H9 (cell line): ENCODE data around the gene CORO1C. TPM values are rescaled to one million over a fixed set of nuclear protein-coding genes. Genes with fewer than 3 reads are reported as not detected.

Experiments used
- DNase-seq: peaks from one replicate; pipeline ENCODE4 v3.0.0-alpha.2; 2017
- H2AFZ ChIP-seq: one replicate; pipeline ENCODE4 v1.6.1; 2013; ENCODE audit warnings: mild to moderate bottlenecking, low read length, control low read depth, moderate library complexity
- H2AK5ac ChIP-seq: 2 replicates; pipeline ENCODE4 v1.6.1; 2013; ENCODE audit warnings: low read length, control low read depth, mixed read lengths; ENCODE audit not compliant: insufficient read length
- H2BK120ac ChIP-seq: one replicate; pipeline ENCODE4 v1.6.1; 2013; ENCODE audit warnings: low read depth, mild to moderate bottlenecking, low read length, control low read depth, inconsistent platforms; ENCODE audit not compliant: poor library complexity, severe bottlenecking
- H2BK12ac ChIP-seq: 2 replicates; pipeline ENCODE4 v1.6.1; 2013; ENCODE audit warnings: low read length, control low read depth, mixed read lengths, low read depth; ENCODE audit not compliant: insufficient read length
- H2BK15ac ChIP-seq: 2 replicates; pipeline ENCODE4 v1.6.1; 2013; ENCODE audit warnings: low read depth, low read length, control low read depth
- H2BK20ac ChIP-seq: one replicate; pipeline ENCODE4 v1.6.1; 2013; ENCODE audit warnings: low read depth, mild to moderate bottlenecking, low read length, control low read depth, inconsistent platforms; ENCODE audit not compliant: poor library complexity, severe bottlenecking
- H2BK5ac ChIP-seq: 2 replicates; pipeline ENCODE4 v1.6.1; 2013; ENCODE audit warnings: low read length, control low read depth, mixed read lengths; ENCODE audit not compliant: insufficient read length
- H3K14ac ChIP-seq: 2 replicates; pipeline ENCODE4 v1.6.1; 2013; ENCODE audit warnings: low read length, control low read depth; ENCODE audit not compliant: insufficient read depth
- H3K18ac ChIP-seq: 2 replicates; pipeline ENCODE4 v1.6.1; 2013; ENCODE audit warnings: low read depth, mild to moderate bottlenecking, mixed read lengths, low read length, control low read depth; ENCODE audit not compliant: insufficient read length
- H3K23ac ChIP-seq: 2 replicates; pipeline ENCODE4 v1.6.1; 2013; ENCODE audit warnings: low read length, control low read depth, mixed read lengths, low read depth; ENCODE audit not compliant: insufficient read length
- H3K23me2 ChIP-seq: 2 replicates; pipeline ENCODE4 v1.6.1; 2013; ENCODE audit warnings: low read depth, mild to moderate bottlenecking, mixed read lengths, low read length, control low read depth; ENCODE audit not compliant: insufficient read length, poor library complexity, severe bottlenecking
- H3K27ac ChIP-seq: 2 replicates; pipeline ENCODE4 v1.5.1; 2013; ENCODE audit warnings: low read length, control low read depth, mixed read lengths, low read depth; ENCODE audit not compliant: insufficient read length
- H3K27me3 ChIP-seq: 2 replicates; pipeline ENCODE4 v1.6.1; 2013; ENCODE audit warnings: low read length, control low read depth, inconsistent platforms; ENCODE audit not compliant: insufficient read depth
- H3K4ac ChIP-seq: 2 replicates; pipeline ENCODE4 v1.6.1; 2013; ENCODE audit warnings: low read depth, mild to moderate bottlenecking, control low read depth, inconsistent platforms, low read length, moderate library complexity
- H3K4me1 ChIP-seq: 2 replicates; pipeline ENCODE4 v1.6.1; 2013; ENCODE audit warnings: low read length, control low read depth, inconsistent platforms; ENCODE audit not compliant: insufficient read depth
- H3K4me2 ChIP-seq: 2 replicates; pipeline ENCODE4 v1.6.1; 2013; ENCODE audit warnings: low read length, control low read depth, mixed read lengths; ENCODE audit not compliant: insufficient read length, insufficient read depth
- H3K56ac ChIP-seq: 2 replicates; pipeline ENCODE4 v1.6.1; 2013; ENCODE audit warnings: low read depth, mild to moderate bottlenecking, mixed read lengths, low read length, control low read depth; ENCODE audit not compliant: insufficient read length
- H3K79me1 ChIP-seq: 2 replicates; pipeline ENCODE4 v1.6.1; 2013; ENCODE audit warnings: low read depth, mild to moderate bottlenecking, moderate library complexity, low read length, control low read depth, inconsistent platforms; ENCODE audit not compliant: insufficient read depth, poor library complexity, severe bottlenecking
- H3K79me2 ChIP-seq: 2 replicates; pipeline ENCODE4 v1.6.1; 2013; ENCODE audit warnings: low read length, control low read depth, inconsistent platforms; ENCODE audit not compliant: insufficient read depth
- H3K9ac ChIP-seq: 2 replicates; pipeline ENCODE4 v1.6.1; 2013; ENCODE audit warnings: low read length, control low read depth, mixed read lengths; ENCODE audit not compliant: insufficient read length; ENCODE audit errors: extremely low read depth
- H3K9me3 ChIP-seq: one replicate; pipeline ENCODE4 v1.6.1; 2013; ENCODE audit warnings: low read depth, low read length, inconsistent platforms; ENCODE audit not compliant: control insufficient read depth
- H3T11ph ChIP-seq: one replicate; pipeline ENCODE4 v1.6.1; 2013; ENCODE audit warnings: mild to moderate bottlenecking, low read length, control low read depth, inconsistent platforms
- H4K20me1 ChIP-seq: one replicate; pipeline ENCODE4 v1.6.1; 2013; ENCODE audit not compliant: control insufficient read depth, insufficient read length, insufficient read depth
- H4K5ac ChIP-seq: 2 replicates; pipeline ENCODE4 v1.6.1; 2013; ENCODE audit warnings: low read depth, mild to moderate bottlenecking, mixed read lengths, low read length, control low read depth; ENCODE audit not compliant: insufficient read length
- H4K8ac ChIP-seq: replicated peaks from 2 replicates; pipeline ENCODE4 v1.6.1; 2013; ENCODE audit warnings: low read length, control low read depth, mixed read lengths, low read depth; ENCODE audit not compliant: insufficient read length
- H4K91ac ChIP-seq: 2 replicates; pipeline ENCODE4 v1.6.1; 2013; ENCODE audit warnings: low read depth, mild to moderate bottlenecking, moderate library complexity, mixed read lengths, low read length, control low read depth; ENCODE audit not compliant: insufficient read length
- H3K27ac Mint-ChIP-seq, 3 experiments: 2 replicates in 2 of 3; 3 replicates in 1 of 3; pipeline ENCODE4 v1.8.0; 2020 to 2021; ENCODE audit warnings: mixed read lengths in 3 of 3, mild to moderate bottlenecking in 1 of 3, moderate library complexity in 1 of 3
- H3K27me3 Mint-ChIP-seq: 2 replicates; pipeline ENCODE4 v1.8.0; 2021; ENCODE audit warnings: low read depth, mild to moderate bottlenecking, moderate library complexity, mixed read lengths
- H3K36me3 Mint-ChIP-seq, 3 experiments: 2 replicates in 2 of 3; 3 replicates in 1 of 3; pipeline ENCODE4 v1.8.0; 2020 to 2021; ENCODE audit warnings: low read depth in 3 of 3, mixed read lengths in 3 of 3; ENCODE audit not compliant: insufficient read depth in 1 of 3
- H3K4me1 Mint-ChIP-seq, 2 experiments: 2 replicates each; pipeline ENCODE4 v1.8.0; 2020; ENCODE audit warnings: mixed read lengths in 2 of 2
- H3K4me3 Mint-ChIP-seq, 2 experiments: 2 replicates in 1 of 2; 3 replicates in 1 of 2; pipeline ENCODE4 v1.8.0; 2020 to 2021; ENCODE audit warnings: mild to moderate bottlenecking in 2 of 2, mixed read lengths in 2 of 2, moderate library complexity in 1 of 2
- H3K9me3 Mint-ChIP-seq, 2 experiments: 2 replicates in 1 of 2; 3 replicates in 1 of 2; pipeline ENCODE4 v1.8.0; 2020; ENCODE audit warnings: mild to moderate bottlenecking in 2 of 2, mixed read lengths in 2 of 2, moderate library complexity in 1 of 2
- WGBS: extraction: QIAGEN DNeasy Blood & Tissue Kit; methylation state at CpG from one replicate; pipeline ENCODE4 v1.1.7; 2013; ENCODE audit warnings: missing lambda C conversion rate, low lambda C conversion rate, mixed read lengths; ENCODE audit not compliant: insufficient read length; ENCODE audit errors: extremely low coverage; 5-methylcytosine and 5-hydroxymethylcytosine counted together
- total RNA-seq: library from RNA; stranded (reverse); gene quantifications from 2 replicates; pipeline ENCODE4 v1.2.1, GENCODE V29; 2021
- TF ChIP-seq, protein P1 (sequence below): fragments of 200-600 bp; sonication (generic); conservative IDR thresholded peaks from 3 replicates; pipeline ENCODE4 v1.8.0; 2021; ENCODE audit warnings: antibody characterized with exemption, mild to moderate bottlenecking

Gene CORO1C
- total RNA-seq, 1 experiment from 2014 or later: 154 TPM

GRCh38 chr12:108766294-108766693, 35.0 kb upstream of the CORO1C start:
- no CpG with 5 or more reads among the region's 6 CpGs for WGBS
- no peak overlapping the region for H2BK5ac ChIP-seq
- Mint-ChIP-seq H3K36me3 (no peaks in the 10 kb centered on the region), H3K9me3 (no peaks in the 10 kb centered on the region), H3K4me3 (no peak overlapping the region; a peak in 1 of 5 replicates), H3K4me1 (peaks cover 8 to 20% of the 10 kb centered on the region in 2 experiments), H3K27me3 (no peaks in the 10 kb centered on the region; the same call in none of the 2 replicates), H3K27ac (no peak overlapping the region)
- no peak overlapping the region for H2AK5ac ChIP-seq
- H2BK20ac ChIP-seq: no peak overlapping the region
- H2AFZ ChIP-seq: no peak overlapping the region
- H3K23ac ChIP-seq: no peak overlapping the region
- no peaks in the 10 kb centered on the region for H3K9me3 ChIP-seq
- H3K56ac ChIP-seq: no peak overlapping the region
- TF ChIP-seq, protein P1, sequence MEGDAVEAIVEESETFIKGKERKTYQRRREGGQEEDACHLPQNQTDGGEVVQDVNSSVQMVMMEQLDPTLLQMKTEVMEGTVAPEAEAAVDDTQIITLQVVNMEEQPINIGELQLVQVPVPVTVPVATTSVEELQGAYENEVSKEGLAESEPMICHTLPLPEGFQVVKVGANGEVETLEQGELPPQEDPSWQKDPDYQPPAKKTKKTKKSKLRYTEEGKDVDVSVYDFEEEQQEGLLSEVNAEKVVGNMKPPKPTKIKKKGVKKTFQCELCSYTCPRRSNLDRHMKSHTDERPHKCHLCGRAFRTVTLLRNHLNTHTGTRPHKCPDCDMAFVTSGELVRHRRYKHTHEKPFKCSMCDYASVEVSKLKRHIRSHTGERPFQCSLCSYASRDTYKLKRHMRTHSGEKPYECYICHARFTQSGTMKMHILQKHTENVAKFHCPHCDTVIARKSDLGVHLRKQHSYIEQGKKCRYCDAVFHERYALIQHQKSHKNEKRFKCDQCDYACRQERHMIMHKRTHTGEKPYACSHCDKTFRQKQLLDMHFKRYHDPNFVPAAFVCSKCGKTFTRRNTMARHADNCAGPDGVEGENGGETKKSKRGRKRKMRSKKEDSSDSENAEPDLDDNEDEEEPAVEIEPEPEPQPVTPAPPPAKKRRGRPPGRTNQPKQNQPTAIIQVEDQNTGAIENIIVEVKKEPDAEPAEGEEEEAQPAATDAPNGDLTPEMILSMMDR: no peak
- no peak overlapping the region for H3K9ac ChIP-seq
- H3K27ac ChIP-seq: no peak overlapping the region
- no peak overlapping the region for H3K14ac ChIP-seq
- H3K4ac ChIP-seq: no peak overlapping the region
- H2BK15ac ChIP-seq: no peak overlapping the region
- no peak overlapping the region for H2BK120ac ChIP-seq
- H3K4me1 ChIP-seq: no peaks in the 10 kb centered on the region
- no peak overlapping the region for H4K91ac ChIP-seq
- H2BK12ac ChIP-seq: no peak overlapping the region
- no peaks in the 10 kb centered on the region for H3K79me2 ChIP-seq
- H3K4me2 ChIP-seq: no peak overlapping the region
- no peaks in the 10 kb centered on the region for H4K20me1 ChIP-seq
- H3K27me3 ChIP-seq: no peaks in the 10 kb centered on the region
- DNase-seq: no peak
- no peaks in the 10 kb centered on the region for H3K79me1 ChIP-seq
- H3K23me2 ChIP-seq: peaks cover 4% of the 10 kb centered on the region
- no peak overlapping the region for H3K18ac ChIP-seq
- H4K8ac ChIP-seq: no peak overlapping the region
- H4K5ac ChIP-seq: no peak overlapping the region
- no peak overlapping the region for H3T11ph ChIP-seq
